Measurements from ENCODE around the gene CRABP1.

The CRABP1 gene

GRCh38 chr15:78340231-78341056 lies at the start of gene CRABP1:
TSS of gene CRABP1 (plus strand) at chr15:78340353. CDS start at chr15:78340429, 76 bp downstream.
- peak; percentile 88 for DNase-seq

GRCh38 chr15:78291052-78291451 lies 49.1 kb upstream of the CRABP1 start:
- DNase-seq: no peak

GRCh38 chr15:78291698-78292097 lies 48.5 kb upstream of the CRABP1 start:
- DNase-seq: no peak

GRCh38 chr15:78292219-78292618 lies 47.9 kb upstream of the CRABP1 start:
- DNase-seq: no peak

GRCh38 chr15:78299101-78299930 lies 40.8 kb upstream of the CRABP1 start, which contains the start of gene SKIC8:
TSS of gene SKIC8 (minus strand) at chr15:78299609. CDS start at chr15:78295686, 3,923 bp downstream.
- DNase-seq: peak; percentile 98

GRCh38 chr15:78301326-78301725 lies 38.8 kb upstream of the CRABP1 start:
- DNase-seq: no peak

GRCh38 chr15:78301828-78302227 lies 38.3 kb upstream of the CRABP1 start:
- no peak for DNase-seq

GRCh38 chr15:78302579-78303312 lies 37.4 kb upstream of the CRABP1 start:
- no peak for DNase-seq

GRCh38 chr15:78304216-78305066 lies 35.7 kb upstream of the CRABP1 start:
- no peak for DNase-seq

- DNase-seq: no peak
Observed at GRCh38 chr15:78306176-78306774, 33.9 kb upstream of the CRABP1 start.

- DNase-seq: no peak
Observed at GRCh38 chr15:78307976-78308375, 32.2 kb upstream of the CRABP1 start.

GRCh38 chr15:78308422-78309032 lies 31.6 kb upstream of the CRABP1 start:
- DNase-seq: peak; percentile 93

- DNase-seq: no peak
Observed at GRCh38 chr15:78311292-78311691, 28.9 kb upstream of the CRABP1 start.

GRCh38 chr15:78312536-78312935 lies 27.6 kb upstream of the CRABP1 start:
- peak; percentile 90 for DNase-seq

GRCh38 chr15:78312957-78313356 lies 27.2 kb upstream of the CRABP1 start:
- DNase-seq: no peak

- no peak for DNase-seq
Observed at GRCh38 chr15:78313383-78313782, 26.8 kb upstream of the CRABP1 start.

- peak; percentile 62 for DNase-seq
Observed at GRCh38 chr15:78314181-78314581, 26.0 kb upstream of the CRABP1 start.

- peak; percentile 83 for DNase-seq
Observed at GRCh38 chr15:78315686-78316282, 24.4 kb upstream of the CRABP1 start.

- DNase-seq: peak; percentile 86
Observed at GRCh38 chr15:78316283-78317083, 23.7 kb upstream of the CRABP1 start.
